GM18526 (cell line): ENCODE measurements around the gene PAXX.

Experiments
- POLR2A ChIP-seq: IDR thresholded peaks from 3 replicates; pipeline ENCODE4 v1.6.1; 2011; ENCODE audit not compliant: insufficient read length; ENCODE audit errors: extremely low read depth

Gene PAXX

DNA sequence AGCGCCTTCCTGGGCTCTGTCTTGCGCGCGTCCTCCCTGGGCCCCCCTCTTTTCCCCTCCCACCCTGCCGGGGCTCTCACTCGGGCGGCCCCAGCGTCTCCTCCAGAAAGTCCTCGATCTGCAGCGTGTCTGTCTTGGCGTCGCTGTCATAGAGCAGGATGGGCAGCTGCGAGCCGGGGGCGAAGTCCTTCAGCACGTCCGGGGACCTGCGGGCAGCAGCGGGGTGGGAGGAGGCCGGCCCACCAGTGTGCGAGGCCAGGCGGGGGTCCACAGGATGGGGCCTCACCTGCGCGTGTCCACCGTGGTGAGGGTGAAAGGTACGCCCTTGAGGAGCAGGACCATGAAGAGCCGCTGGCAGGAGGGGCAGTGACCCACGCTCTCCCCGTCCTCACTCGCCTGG is 3.1 kb downstream of the PAXX start:
- TF ChIP-seq POLR2A = no peak

- TF ChIP-seq POLR2A = no peak
Observed at GRCh38 chr9:136995772-136996311, 3.6 kb downstream of the PAXX start.

- TF ChIP-seq POLR2A = no peak
Observed at GRCh38 chr9:136996361-136997292, 4.4 kb downstream of the PAXX start, which contains the start of gene CLIC3. Gene CLIC3, minus strand, starts transcription at chr9:136996568. Its CDS starts 25 bp downstream, at chr9:136996543.

- TF ChIP-seq POLR2A = no peak
Observed at GRCh38 chr9:136997371-136997770, 5.1 kb downstream of the PAXX start.

GRCh38 chr9:136997830-136998234 is 5.6 kb downstream of the PAXX start:
- no peak for TF ChIP-seq POLR2A

- TF ChIP-seq POLR2A = no peak
Observed at GRCh38 chr9:137000177-137000930, 8.1 kb downstream of the PAXX start.

DNA sequence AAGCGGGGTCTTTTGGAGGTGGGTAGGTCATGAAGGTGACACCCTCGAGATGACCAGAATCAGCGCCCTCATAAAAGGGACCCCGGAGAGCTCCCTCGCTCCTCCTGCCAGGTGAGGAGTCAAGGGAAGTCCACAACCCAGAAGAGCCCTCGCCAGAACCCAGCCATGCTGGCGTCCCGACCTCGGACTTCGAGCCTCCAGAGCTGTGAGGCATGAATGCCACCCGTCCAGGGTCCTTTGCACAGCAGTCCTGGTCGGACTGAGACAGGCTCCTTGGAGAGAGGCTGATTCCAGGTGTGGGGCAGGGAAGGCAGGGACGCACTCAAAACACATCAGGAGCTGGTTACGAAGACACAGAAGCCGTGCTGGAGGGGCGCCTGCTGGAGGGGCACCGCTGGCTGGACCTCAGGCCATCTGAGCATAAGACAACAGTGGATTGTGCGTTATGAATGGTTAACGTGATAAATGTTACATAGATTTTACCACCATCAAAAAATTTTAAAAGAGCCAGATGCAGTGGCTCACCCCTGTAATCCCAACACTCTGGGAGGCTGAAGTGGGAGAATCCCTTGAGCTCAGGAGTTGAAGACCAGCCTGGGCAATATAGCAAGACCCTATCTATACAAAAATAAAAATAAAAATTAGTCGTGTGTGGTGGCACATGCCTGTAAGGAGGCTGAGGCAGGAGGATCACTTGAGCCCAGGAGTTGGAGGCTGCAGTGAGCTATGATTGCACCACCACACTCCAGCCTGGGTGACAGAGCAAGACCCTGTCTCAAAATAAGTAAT is 9.8 kb downstream of the PAXX start:
- TF ChIP-seq POLR2A = no peak

DNA sequence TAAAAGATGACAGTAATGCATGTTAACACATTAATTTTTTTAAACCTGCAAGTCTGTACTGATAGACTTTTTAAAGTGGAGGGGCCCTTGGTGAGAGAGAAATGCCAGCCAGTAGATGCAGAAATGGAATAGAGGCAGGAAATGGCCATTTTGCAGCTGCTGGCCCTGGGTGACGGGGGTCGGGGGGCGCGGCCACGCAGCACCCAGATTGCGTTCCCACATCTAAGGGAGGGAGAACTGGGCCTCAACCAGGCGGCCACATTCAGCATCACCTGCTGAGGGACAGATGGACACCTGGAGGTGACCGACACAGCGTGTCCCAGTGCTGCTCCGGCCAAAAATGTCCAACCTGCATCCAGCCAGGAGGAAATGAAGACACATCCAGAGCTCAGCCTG is 10.4 kb downstream of the PAXX start:
- TF ChIP-seq POLR2A = no peak

GRCh38 chr9:137006116-137007003 is 14.1 kb downstream of the PAXX start:
- TF ChIP-seq POLR2A = no peak

- TF ChIP-seq POLR2A = no peak
Observed at GRCh38 chr9:137007108-137007815, 15.0 kb downstream of the PAXX start.

DNA sequence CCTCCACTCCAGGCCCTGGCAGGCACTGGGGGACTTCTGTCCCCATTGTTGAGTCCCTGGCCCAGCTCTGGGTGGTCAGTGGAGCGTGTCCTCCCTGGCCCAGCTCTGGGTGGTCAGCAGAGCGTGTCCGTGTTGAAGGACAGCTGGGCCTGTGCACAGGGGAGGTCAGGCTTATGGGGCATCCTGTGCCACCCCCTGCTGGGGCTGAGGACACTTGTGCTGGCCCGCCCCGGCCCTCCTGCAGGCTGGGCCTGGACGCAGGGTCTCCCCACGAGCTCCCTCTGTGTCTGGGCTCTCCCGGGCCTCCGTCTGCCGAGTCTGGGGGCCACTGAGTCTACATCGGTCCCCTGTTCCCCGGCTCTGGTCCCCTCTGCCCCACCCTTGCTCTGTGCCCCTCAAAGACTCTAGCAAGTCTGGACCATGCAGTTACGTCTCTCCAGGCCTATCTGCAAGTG is 15.6 kb downstream of the PAXX start:
- TF ChIP-seq POLR2A = no peak

GRCh38 chr9:137008312-137008711 is 16.1 kb downstream of the PAXX start:
- no peak for TF ChIP-seq POLR2A

GRCh38 chr9:137009217-137009616 is 17.0 kb downstream of the PAXX start:
- no peak for TF ChIP-seq POLR2A
